Esophagus muscularis mucosa (tissue), 4 donors: ENCODE results near the gene SRSF5. TPM values are rescaled to one million over a fixed set of nuclear protein-coding genes. Genes with fewer than 3 reads are reported as not detected.
A peak's percentile ranks its signal among the peaks of the same experiment; 100 is the strongest.

Experiments used
- DNase-seq: peaks from one replicate; pipeline ENCODE4 v3.0.0-alpha.2; 2017; ENCODE audit errors: extremely low spot score
- H3K27ac ChIP-seq, 4 donors: fragments of 200-600 bp; sonication (generic); replicated peaks in 1 of 4; 1 replicate in 3 of 4; 2 replicates in 1 of 4; pipeline ENCODE4 v1.5.1; 2016 to 2019; ENCODE audit warnings: mild to moderate bottlenecking in 1 of 4
- H3K27me3 ChIP-seq, 4 donors: fragments of 200-600 bp; sonication (generic); one replicate each; pipeline versions ENCODE4 v1.5.1 to v1.6.0; 2016 to 2019
- H3K36me3 ChIP-seq, 4 donors: fragments of 200-600 bp; sonication (generic); one replicate each; pipeline ENCODE4 v1.5.1; 2016 to 2019
- H3K4me1 ChIP-seq, 4 donors: fragments of 200-600 bp; sonication (generic); one replicate each; pipeline ENCODE4 v1.5.1; 2016 to 2019
- H3K4me3 ChIP-seq, 4 donors: fragments of 200-600 bp; sonication (generic); 1 replicate in 2 of 4; 2 replicates in 2 of 4; pipeline ENCODE4 v1.5.1; 2016 to 2019; ENCODE audit warnings: mild to moderate bottlenecking in 4 of 4, moderate library complexity in 1 of 4
- H3K9me3 ChIP-seq, 4 donors: fragments of 200-600 bp; sonication (generic); 1 replicate in 3 of 4; 2 replicates in 1 of 4; pipeline ENCODE4 v1.5.1; 2016 to 2019
- EP300 ChIP-seq: sonication (generic); formaldehyde crosslinking; IDR thresholded peaks from one replicate; pipeline ENCODE4 v1.6.1; 2017; ENCODE audit warnings: antibody characterized with exemption
- POLR2A ChIP-seq: fragments of 450-650 bp; IDR thresholded peaks from one replicate; pipeline ENCODE4 v1.6.1; 2017; ENCODE audit warnings: antibody characterized with exemption, moderate library complexity, mild to moderate bottlenecking, low read depth
- POLR2AphosphoS5 ChIP-seq, 2 donors: sonication (generic); formaldehyde crosslinking; IDR thresholded peaks; one replicate each; pipeline ENCODE4 v1.6.1; 2017; ENCODE audit warnings: antibody characterized with exemption in 2 of 2
- WGBS: methylation state at CpG from one replicate; pipeline ENCODE4 v1.1.5; 2018; 5-methylcytosine and 5-hydroxymethylcytosine counted together
- intact Hi-C: fragments of 100-400 bp; cut with DNase I; formaldehyde crosslinking; loops from one replicate; pipeline ENCODE4 v1.15.1; 2023
- total RNA-seq, 4 donors: library from RNA; depleted of rRNA; stranded (reverse); fragments of >200 nt; gene quantifications; one replicate each; pipeline versions ENCODE4 v1.1.0 to v1.2.1, GENCODE V29; 2016
- TF ChIP-seq, protein P1 (sequence below), 3 experiments: fragments of 200-600 bp in 2 of 3; fragments of 450-650 bp in 1 of 3; sonication (generic) in 2 of 3; IDR thresholded peaks; one replicate each; pipeline ENCODE4 v1.5.1; 2017 to 2019; ENCODE audit warnings: antibody characterized with exemption in 3 of 3, mild to moderate bottlenecking in 2 of 3, moderate library complexity in 1 of 3

SRSF5 gene
- total RNA-seq, 4 donors from 2014 or later = 185 to 291 (median 211) TPM

- intact Hi-C loops = no loop called here
- 100% methylated on average over 3 of the region's 3 CpGs for WGBS
Observed at GRCh38 chr14:69756298-69756697, 10.6 kb upstream of the SRSF5 start.

GRCh38 chr14:69760810-69761209 is 6.1 kb upstream of the SRSF5 start:
- Histone ChIP-seq H3K9me3 (no peaks in the 10 kb centered on the region), H3K27ac (no peak overlapping the region), H3K27me3 (no peaks in the 10 kb centered on the region), H3K36me3 (no peaks in the 10 kb centered on the region), H3K4me3 (no peak overlapping the region), H3K4me1 (peaks cover 0 to 1% (median under 1%) of the 10 kb centered on the region in 4 donors)
- TF ChIP-seq EP300 (no peak), POLR2AphosphoS5 (IDR thresholded peaks at IDR 0.05) (no peak), POLR2A (no peak)
- TF ChIP-seq, protein P1, sequence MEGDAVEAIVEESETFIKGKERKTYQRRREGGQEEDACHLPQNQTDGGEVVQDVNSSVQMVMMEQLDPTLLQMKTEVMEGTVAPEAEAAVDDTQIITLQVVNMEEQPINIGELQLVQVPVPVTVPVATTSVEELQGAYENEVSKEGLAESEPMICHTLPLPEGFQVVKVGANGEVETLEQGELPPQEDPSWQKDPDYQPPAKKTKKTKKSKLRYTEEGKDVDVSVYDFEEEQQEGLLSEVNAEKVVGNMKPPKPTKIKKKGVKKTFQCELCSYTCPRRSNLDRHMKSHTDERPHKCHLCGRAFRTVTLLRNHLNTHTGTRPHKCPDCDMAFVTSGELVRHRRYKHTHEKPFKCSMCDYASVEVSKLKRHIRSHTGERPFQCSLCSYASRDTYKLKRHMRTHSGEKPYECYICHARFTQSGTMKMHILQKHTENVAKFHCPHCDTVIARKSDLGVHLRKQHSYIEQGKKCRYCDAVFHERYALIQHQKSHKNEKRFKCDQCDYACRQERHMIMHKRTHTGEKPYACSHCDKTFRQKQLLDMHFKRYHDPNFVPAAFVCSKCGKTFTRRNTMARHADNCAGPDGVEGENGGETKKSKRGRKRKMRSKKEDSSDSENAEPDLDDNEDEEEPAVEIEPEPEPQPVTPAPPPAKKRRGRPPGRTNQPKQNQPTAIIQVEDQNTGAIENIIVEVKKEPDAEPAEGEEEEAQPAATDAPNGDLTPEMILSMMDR (IDR thresholded peaks at IDR 0.05) = no peak
- intact Hi-C loops = no loop called here
- no peak for DNase-seq
- WGBS = 78% methylated on average over 1 of the region's 1 CpG

More at GRCh38 chr14:69756298-69756697, 10.6 kb upstream of the SRSF5 start:
- DNase-seq = no peak
- Histone ChIP-seq H3K9me3 (no peaks in the 10 kb centered on the region), H3K4me3 (no peak overlapping the region), H3K4me1 (no peaks in the 10 kb centered on the region), H3K27ac (no peak overlapping the region), H3K27me3 (no peaks in the 10 kb centered on the region), H3K36me3 (no peaks in the 10 kb centered on the region)
- TF ChIP-seq, protein P1 (IDR thresholded peaks at IDR 0.05) = no peak
- no peak for TF ChIP-seq EP300
- TF ChIP-seq POLR2AphosphoS5 (IDR thresholded peaks at IDR 0.05) = no peak
- TF ChIP-seq POLR2A = no peak

- H3K4me3 ChIP-seq = no peak overlapping the region
- no peaks in the 10 kb centered on the region for H3K27me3 ChIP-seq
- intact Hi-C loops = no loop called here
- H3K4me1 ChIP-seq = peaks cover 14 to 20% (median 18%) of the 10 kb centered on the region in 4 donors
- no peaks in the 10 kb centered on the region for H3K9me3 ChIP-seq
- no peak for DNase-seq
- no peak overlapping the region for H3K27ac ChIP-seq
- WGBS = 78% methylated on average over 6 of the region's 6 CpGs
- TF ChIP-seq, protein P1 (IDR thresholded peaks at IDR 0.05) = no peak
- TF ChIP-seq POLR2A = no peak
- no peak for TF ChIP-seq EP300
- TF ChIP-seq POLR2AphosphoS5 (IDR thresholded peaks at IDR 0.05) = no peak
- peaks cover 8 to 14% (median 9%) of the 10 kb centered on the region in 4 donors for H3K36me3 ChIP-seq
Observed at GRCh38 chr14:69763761-69764510, 3.0 kb upstream of the SRSF5 start.

GRCh38 chr14:69767369-69767999 is 542 bp downstream of the SRSF5 start:
- WGBS = 2% methylated on average over 24 of the region's 54 CpGs
- intact Hi-C loops = loop anchor here (5.0 kb wide), 1 partner anchor 155 kb away; the partner anchor contains the start of gene SUSD6

More at GRCh38 chr14:69767369-69767999, 542 bp downstream of the SRSF5 start:
- peak; percentile 94 for DNase-seq
- TF ChIP-seq, protein P1 (IDR thresholded peaks at IDR 0.05) = peak in 1 of 3 experiments; percentile 18
- TF ChIP-seq EP300 (no peak), POLR2AphosphoS5 (IDR thresholded peaks at IDR 0.05) (peak in 1 of 2 donors; percentile 98), POLR2A (peak; percentile 90)
- H3K27me3 ChIP-seq = no peaks in the 10 kb centered on the region
- H3K9me3 ChIP-seq = no peaks in the 10 kb centered on the region
- H3K27ac ChIP-seq = peak overlapping the region; percentile 98 to 100 (median 100)
- H3K4me1 ChIP-seq = peaks cover 41 to 53% (median 51%) of the 10 kb centered on the region in 4 donors
- peak overlapping the region; percentile 71 to 100 (median 91) for H3K4me3 ChIP-seq
- peaks cover 42 to 49% (median 45%) of the 10 kb centered on the region in 4 donors for H3K36me3 ChIP-seq
